GM21717 (cell line): ENCODE measurements around the gene ALG10B.
"Not testable (repeated sequence)": the region's sequence is repeated elsewhere in the genome, so short reads cannot be mapped to it uniquely, and the experiment has no call there.

Experiments
- ATAC-seq: cut with Tn5 transposase; IDR thresholded peaks from one replicate; pipeline ENCODE4 v1.9.1; 2021; ENCODE audit warnings: mild to moderate bottlenecking, moderate library complexity; ENCODE audit not compliant: unreplicated experiment

ALG10B gene

GRCh38 chr12:38316391-38317129 is at the start of gene ALG10B:
ALG10B (plus strand) TSS chr12:38316774; CDS start chr12:38316894, 120 bp downstream.
- ATAC-seq = peak; percentile 100

GRCh38 chr12:38268612-38269011 is 48.0 kb upstream of the ALG10B start:
- no peak for ATAC-seq

GRCh38 chr12:38269897-38270296 is 46.7 kb upstream of the ALG10B start:
- ATAC-seq = no peak

- no peak for ATAC-seq
Measured at GRCh38 chr12:38279756-38280155, 36.8 kb upstream of the ALG10B start.

GRCh38 chr12:38282886-38283285 is 33.7 kb upstream of the ALG10B start:
- no peak for ATAC-seq

GRCh38 chr12:38289396-38289795 is 27.2 kb upstream of the ALG10B start:
- no peak for ATAC-seq

- ATAC-seq = no peak
Measured at GRCh38 chr12:38291160-38291559, 25.4 kb upstream of the ALG10B start.

GRCh38 chr12:38302972-38303371 is 13.6 kb upstream of the ALG10B start:
- not testable (repeated sequence) for ATAC-seq

GRCh38 chr12:38321966-38322365 is 5.4 kb downstream of the ALG10B start:
- not testable (repeated sequence) for ATAC-seq

GRCh38 chr12:38324912-38325311 is 8.3 kb downstream of the ALG10B start:
- ATAC-seq = no peak

GRCh38 chr12:38327356-38327755 is 10.8 kb downstream of the ALG10B start:
- no peak for ATAC-seq

- ATAC-seq = no peak
Measured at GRCh38 chr12:38328306-38328895, 11.8 kb downstream of the ALG10B start.

- ATAC-seq = not testable (repeated sequence)
Measured at GRCh38 chr12:38330414-38330813, 13.8 kb downstream of the ALG10B start.

GRCh38 chr12:38332814-38333213 is 16.2 kb downstream of the ALG10B start:
- no peak for ATAC-seq

- ATAC-seq = no peak
Measured at GRCh38 chr12:38342444-38342843, 25.9 kb downstream of the ALG10B start.

GRCh38 chr12:38343256-38343655 is 26.7 kb downstream of the ALG10B start:
- ATAC-seq = not testable (repeated sequence)

GRCh38 chr12:38343916-38344315 is 27.3 kb downstream of the ALG10B start:
- ATAC-seq = not testable (repeated sequence)

GRCh38 chr12:38350342-38351174 is 34.0 kb downstream of the ALG10B start:
- ATAC-seq = peak; percentile 100

- not testable (repeated sequence) for ATAC-seq
Measured at GRCh38 chr12:38351175-38351508, 34.6 kb downstream of the ALG10B start.

- no peak for ATAC-seq
Measured at GRCh38 chr12:38367506-38367905, 50.9 kb downstream of the ALG10B start.

- ATAC-seq = no peak
Measured at GRCh38 chr12:38370311-38370710, 53.7 kb downstream of the ALG10B start.

GRCh38 chr12:38373784-38374183 is 57.2 kb downstream of the ALG10B start:
- ATAC-seq = no peak
